Measurements from ENCODE around the gene G6PC1.
A peak's percentile ranks its signal among the peaks of the same experiment; 100 is the strongest.
"Not testable (repeated sequence)": the region's sequence is repeated elsewhere in the genome, so short reads cannot be mapped to it uniquely, and the experiment has no call there.

G6PC1 gene

DNA sequence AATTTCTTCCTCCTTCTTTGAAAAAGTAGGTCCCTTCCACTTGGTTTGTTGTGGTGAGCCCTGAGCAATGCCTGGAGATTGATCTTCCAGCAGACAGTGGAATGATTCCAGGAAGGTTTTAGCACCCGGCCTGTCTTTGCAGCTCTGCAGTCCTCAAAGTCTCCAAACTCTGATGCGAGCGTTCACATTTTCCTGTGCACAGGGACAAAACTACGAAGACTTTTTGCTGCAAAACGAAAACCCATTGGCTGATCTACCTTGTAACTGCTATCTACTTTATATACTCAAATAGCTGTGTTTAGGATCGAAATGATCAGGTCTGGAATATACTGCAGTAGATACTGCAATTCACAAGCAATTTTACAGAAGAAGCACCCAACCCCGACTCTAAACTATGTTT lies 21.7 kb downstream of the G6PC1 start:
- H3K27ac ChIP-seq (ENCODE audit: low read length), result no peak overlapping the region
- H3K36me3 ChIP-seq (ENCODE audit: control insufficient read depth in 1 of 2, insufficient read depth in 2 of 2, low read length in 2 of 2), result no peaks in the 10 kb centered on the region
- H3K4me1 ChIP-seq (ENCODE audit: control insufficient read depth in 1 of 2, insufficient read depth in 2 of 2, low read length in 2 of 2), result peaks cover 13 to 33% of the 10 kb centered on the region in 2 donors
- no peak overlapping the region for H3K4me3 ChIP-seq (ENCODE audit: low read depth in 1 of 2, low read length in 2 of 2)
- H3K27me3 ChIP-seq (ENCODE audit: low read depth, low read length), result no peaks in the 10 kb centered on the region
- no peaks in the 10 kb centered on the region for H3K9me3 ChIP-seq (ENCODE audit: control insufficient read depth in 1 of 2, low read length in 2 of 2)

DNA sequence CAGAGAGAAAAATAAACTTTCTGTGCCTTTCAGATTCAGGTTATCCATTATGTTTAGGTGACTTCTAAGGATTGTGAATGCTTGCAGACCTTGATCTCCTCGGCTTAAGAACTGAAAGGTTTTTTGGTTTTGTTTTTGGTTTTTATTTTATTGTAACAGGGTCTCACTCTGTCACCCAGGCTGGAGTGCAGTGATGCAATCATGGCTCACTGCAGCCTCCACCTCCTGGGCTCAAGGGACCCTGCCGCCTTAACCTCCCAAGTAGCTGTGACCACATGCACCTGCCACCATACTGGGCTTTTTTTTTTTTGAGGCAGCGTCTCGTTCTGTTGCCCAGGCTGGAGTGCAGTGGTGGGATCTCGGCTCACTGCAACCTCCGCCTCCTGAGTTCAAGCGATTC lies 22.9 kb downstream of the G6PC1 start:
- not testable (repeated sequence) for H3K27me3 ChIP-seq (ENCODE audit: low read depth, low read length); H3K4me3 ChIP-seq (ENCODE audit: low read depth in 1 of 2, low read length in 2 of 2); H3K36me3 ChIP-seq (ENCODE audit: control insufficient read depth in 1 of 2, insufficient read depth in 2 of 2, low read length in 2 of 2); H3K9me3 ChIP-seq (ENCODE audit: control insufficient read depth in 1 of 2, low read length in 2 of 2); H3K27ac ChIP-seq (ENCODE audit: low read length)
- H3K4me1 ChIP-seq (ENCODE audit: control insufficient read depth in 1 of 2, insufficient read depth in 2 of 2, low read length in 2 of 2), result peaks cover 13 to 32% of the 10 kb centered on the region in 2 donors

DNA sequence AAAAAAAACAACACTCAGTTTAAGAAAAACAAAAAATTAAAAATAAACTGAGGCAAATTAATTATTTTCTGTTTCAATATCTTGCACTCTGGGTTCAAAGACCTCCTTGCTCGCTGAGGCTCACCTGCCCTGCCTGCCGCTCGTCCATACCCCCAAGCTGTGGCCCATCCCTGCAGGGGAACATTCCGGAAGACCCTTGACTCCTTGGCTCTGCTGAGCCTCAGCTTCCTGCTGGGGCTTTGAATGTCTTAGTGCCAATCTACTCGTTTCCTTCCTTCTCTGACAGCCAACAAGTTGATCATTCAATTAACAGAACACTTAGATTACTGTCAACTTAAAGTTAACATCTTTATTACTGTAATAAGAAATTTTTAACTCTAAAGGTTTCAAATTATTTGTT lies 24.3 kb downstream of the G6PC1 start:
- Histone ChIP-seq H3K9me3 (ENCODE audit: control insufficient read depth in 1 of 2, low read length in 2 of 2) (no peaks in the 10 kb centered on the region), H3K27ac (ENCODE audit: low read length) (no peak overlapping the region), H3K36me3 (ENCODE audit: control insufficient read depth in 1 of 2, insufficient read depth in 2 of 2, low read length in 2 of 2) (no peaks in the 10 kb centered on the region), H3K4me1 (ENCODE audit: control insufficient read depth in 1 of 2, insufficient read depth in 2 of 2, low read length in 2 of 2) (peaks cover 18 to 42% of the 10 kb centered on the region in 2 donors), H3K4me3 (ENCODE audit: low read depth in 1 of 2, low read length in 2 of 2) (no peak overlapping the region), H3K27me3 (ENCODE audit: low read depth, low read length) (no peaks in the 10 kb centered on the region)

DNA sequence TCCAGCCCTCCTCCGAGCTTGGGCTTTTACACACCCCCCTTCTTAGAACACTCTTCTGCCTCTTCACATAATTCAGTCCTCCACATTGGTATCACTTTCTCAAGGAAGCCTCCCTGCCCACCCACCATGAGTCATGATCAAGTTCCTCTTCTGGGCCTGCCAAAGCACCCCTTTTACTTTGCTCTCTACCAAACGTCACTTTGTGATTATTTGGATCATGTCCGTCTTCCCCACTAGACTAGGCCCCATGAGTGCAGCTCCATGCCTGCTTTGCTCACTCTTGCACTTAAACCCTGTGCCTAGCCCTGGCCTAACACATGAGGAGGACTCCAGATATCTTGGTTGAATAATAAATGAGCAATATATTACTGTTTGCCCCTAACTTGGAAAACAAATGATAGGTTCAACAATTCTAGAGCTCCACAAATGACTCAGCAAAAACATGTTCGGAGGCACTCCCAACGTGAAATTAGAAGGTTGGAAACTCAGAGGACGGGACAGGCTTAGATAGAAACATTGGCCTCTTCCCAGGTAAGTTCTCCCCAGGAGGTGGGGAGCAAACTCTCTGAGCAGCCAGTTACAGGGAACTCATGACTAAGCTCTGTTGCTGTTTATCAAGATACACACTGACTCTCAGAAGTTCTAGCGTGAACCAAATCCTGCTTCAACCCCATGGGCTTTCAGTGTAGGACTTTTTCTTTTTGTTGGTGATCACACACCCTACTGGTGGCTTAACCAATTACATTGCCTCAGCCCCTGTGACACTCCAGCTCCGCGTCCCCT lies 28.3 kb downstream of the G6PC1 start:
- H3K4me3 ChIP-seq (ENCODE audit: low read depth in 1 of 2, low read length in 2 of 2), result peak overlapping the region in 1 of 2 donors; percentile 8
- no peaks in the 10 kb centered on the region for H3K9me3 ChIP-seq (ENCODE audit: control insufficient read depth in 1 of 2, low read length in 2 of 2)
- H3K4me1 ChIP-seq (ENCODE audit: control insufficient read depth in 1 of 2, insufficient read depth in 2 of 2, low read length in 2 of 2), result peaks cover 6 to 15% of the 10 kb centered on the region in 2 donors
- H3K36me3 ChIP-seq (ENCODE audit: control insufficient read depth in 1 of 2, insufficient read depth in 2 of 2, low read length in 2 of 2), result no peaks in the 10 kb centered on the region
- no peaks in the 10 kb centered on the region for H3K27me3 ChIP-seq (ENCODE audit: low read depth, low read length)
- peak overlapping the region; percentile 73 for H3K27ac ChIP-seq (ENCODE audit: low read length)

DNA sequence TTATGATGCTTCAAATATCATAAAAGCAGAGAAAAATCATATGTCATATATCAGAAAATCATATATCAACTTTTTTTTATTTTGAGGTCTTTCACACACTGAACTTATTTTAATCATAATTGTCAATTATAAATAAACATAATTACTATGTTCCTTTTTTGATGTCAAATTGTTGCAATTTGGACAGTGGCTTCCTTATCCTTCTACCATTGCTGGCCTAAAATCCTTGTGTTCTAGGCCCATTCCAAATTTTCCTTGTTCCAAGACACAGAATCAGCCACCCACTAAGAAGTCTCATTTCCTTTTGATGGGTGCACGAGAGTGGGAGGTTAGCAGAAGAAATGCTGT lies 28.9 kb downstream of the G6PC1 start:
- peak overlapping the region; percentile 73 for H3K27ac ChIP-seq (ENCODE audit: low read length)
- H3K4me3 ChIP-seq (ENCODE audit: low read depth in 1 of 2, low read length in 2 of 2), result no peak overlapping the region
- no peaks in the 10 kb centered on the region for H3K27me3 ChIP-seq (ENCODE audit: low read depth, low read length)
- no peaks in the 10 kb centered on the region for H3K36me3 ChIP-seq (ENCODE audit: control insufficient read depth in 1 of 2, insufficient read depth in 2 of 2, low read length in 2 of 2)
- no peaks in the 10 kb centered on the region for H3K9me3 ChIP-seq (ENCODE audit: control insufficient read depth in 1 of 2, low read length in 2 of 2)
- peaks cover 6 to 15% of the 10 kb centered on the region in 2 donors for H3K4me1 ChIP-seq (ENCODE audit: control insufficient read depth in 1 of 2, insufficient read depth in 2 of 2, low read length in 2 of 2)

DNA sequence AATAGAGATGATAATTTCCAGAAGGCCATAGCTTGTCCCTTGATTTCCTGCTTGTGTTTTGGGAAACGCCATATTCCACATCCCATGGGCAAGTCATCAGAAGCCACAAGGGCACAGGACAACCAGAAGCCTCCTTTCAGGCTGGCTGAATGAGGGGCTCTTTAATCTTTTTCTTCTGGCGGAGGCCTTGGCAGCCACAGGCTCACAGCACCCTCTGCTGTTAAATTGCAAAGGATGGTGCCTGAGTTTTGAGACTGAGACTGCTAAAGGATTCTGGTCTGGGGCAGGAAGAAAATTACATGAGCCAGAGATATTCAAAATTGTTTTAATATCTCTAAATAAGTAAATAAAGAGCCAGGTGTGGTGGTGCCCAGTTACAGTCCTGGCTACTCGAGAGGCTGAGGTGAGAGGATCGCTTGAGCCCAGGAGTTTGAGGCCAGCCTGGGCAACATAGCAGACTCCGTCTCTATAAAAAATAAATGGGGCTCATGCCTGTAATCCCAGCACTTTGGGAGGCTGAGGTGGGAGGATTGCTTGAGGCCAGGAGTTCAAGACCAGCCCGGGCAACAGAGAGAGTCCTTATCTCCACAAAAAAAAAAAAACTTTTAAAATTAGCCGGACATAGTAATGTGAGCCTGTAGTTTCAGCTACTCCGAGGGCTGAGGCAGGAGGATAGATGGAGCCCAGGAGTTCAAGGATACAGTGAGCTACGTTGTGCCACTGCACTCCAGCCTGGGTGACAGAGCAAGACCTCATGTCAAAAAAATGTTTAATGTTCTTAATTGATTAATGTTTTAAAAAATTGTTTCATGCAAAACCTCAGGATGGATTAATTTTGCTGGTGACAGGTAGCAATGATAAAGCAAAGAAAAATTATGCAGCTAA lies 37.4 kb downstream of the G6PC1 start:
- no peak overlapping the region for H3K27ac ChIP-seq (ENCODE audit: low read length)
- H3K27me3 ChIP-seq (ENCODE audit: low read depth, low read length), result no peaks in the 10 kb centered on the region
- no peaks in the 10 kb centered on the region for H3K4me1 ChIP-seq (ENCODE audit: control insufficient read depth in 1 of 2, insufficient read depth in 2 of 2, low read length in 2 of 2)
- H3K9me3 ChIP-seq (ENCODE audit: control insufficient read depth in 1 of 2, low read length in 2 of 2), result no peaks in the 10 kb centered on the region
- no peaks in the 10 kb centered on the region for H3K36me3 ChIP-seq (ENCODE audit: control insufficient read depth in 1 of 2, insufficient read depth in 2 of 2, low read length in 2 of 2)
- H3K4me3 ChIP-seq (ENCODE audit: low read depth in 1 of 2, low read length in 2 of 2), result no peak overlapping the region

DNA sequence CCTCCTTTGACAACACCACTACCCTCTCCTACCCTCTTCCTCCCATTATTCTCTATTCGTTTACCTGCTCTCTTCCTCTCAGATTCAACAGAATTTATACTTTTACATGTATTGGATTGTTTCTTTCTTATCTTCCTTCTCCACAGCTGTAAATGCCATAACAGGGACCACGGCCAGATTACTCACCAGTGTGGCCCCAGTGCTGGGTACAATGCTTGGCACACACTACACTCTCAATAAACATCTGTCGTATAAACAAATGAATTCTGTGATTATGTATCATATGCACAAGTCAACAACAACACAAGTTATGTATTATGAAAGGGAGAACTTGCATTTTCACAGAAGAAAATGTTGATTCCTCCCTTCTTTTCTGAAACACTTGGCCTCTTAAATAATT lies 43.6 kb downstream of the G6PC1 start:
- Histone ChIP-seq H3K9me3 (ENCODE audit: control insufficient read depth in 1 of 2, low read length in 2 of 2) (no peaks in the 10 kb centered on the region), H3K4me3 (ENCODE audit: low read depth in 1 of 2, low read length in 2 of 2) (no peak overlapping the region), H3K27ac (ENCODE audit: low read length) (no peak overlapping the region), H3K27me3 (ENCODE audit: low read depth, low read length) (no peaks in the 10 kb centered on the region), H3K36me3 (ENCODE audit: control insufficient read depth in 1 of 2, insufficient read depth in 2 of 2, low read length in 2 of 2) (peaks cover 0 to 5% of the 10 kb centered on the region in 2 donors), H3K4me1 (ENCODE audit: control insufficient read depth in 1 of 2, insufficient read depth in 2 of 2, low read length in 2 of 2) (peaks cover 0 to 6% of the 10 kb centered on the region in 2 donors)

DNA sequence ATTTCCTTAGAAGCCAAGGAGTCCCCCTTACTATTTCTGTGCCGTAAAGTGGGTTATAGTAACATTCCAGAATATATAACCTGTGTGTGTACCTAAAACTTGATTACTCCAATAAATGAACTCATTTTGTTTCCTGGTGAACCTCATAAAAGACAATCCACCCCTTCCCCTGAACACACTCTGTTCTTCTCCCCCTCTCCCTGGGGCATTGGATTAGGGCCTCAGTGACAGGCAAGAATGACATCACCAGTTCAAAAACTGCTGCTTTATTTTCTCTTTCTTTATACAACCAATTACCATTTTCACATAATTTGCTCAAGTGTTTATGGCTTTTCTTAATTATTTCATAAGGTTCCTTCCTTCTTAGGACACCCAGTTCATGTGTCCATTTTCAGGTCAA lies 46.2 kb downstream of the G6PC1 start:
- H3K4me1 ChIP-seq (ENCODE audit: control insufficient read depth in 1 of 2, insufficient read depth in 2 of 2, low read length in 2 of 2), result peaks cover 0 to 6% of the 10 kb centered on the region in 2 donors
- no peak overlapping the region for H3K27ac ChIP-seq (ENCODE audit: low read length)
- peaks cover 14 to 29% of the 10 kb centered on the region in 2 donors for H3K36me3 ChIP-seq (ENCODE audit: control insufficient read depth in 1 of 2, insufficient read depth in 2 of 2, low read length in 2 of 2)
- H3K9me3 ChIP-seq (ENCODE audit: control insufficient read depth in 1 of 2, low read length in 2 of 2), result no peaks in the 10 kb centered on the region
- no peak overlapping the region for H3K4me3 ChIP-seq (ENCODE audit: low read depth in 1 of 2, low read length in 2 of 2)
- no peaks in the 10 kb centered on the region for H3K27me3 ChIP-seq (ENCODE audit: low read depth, low read length)

DNA sequence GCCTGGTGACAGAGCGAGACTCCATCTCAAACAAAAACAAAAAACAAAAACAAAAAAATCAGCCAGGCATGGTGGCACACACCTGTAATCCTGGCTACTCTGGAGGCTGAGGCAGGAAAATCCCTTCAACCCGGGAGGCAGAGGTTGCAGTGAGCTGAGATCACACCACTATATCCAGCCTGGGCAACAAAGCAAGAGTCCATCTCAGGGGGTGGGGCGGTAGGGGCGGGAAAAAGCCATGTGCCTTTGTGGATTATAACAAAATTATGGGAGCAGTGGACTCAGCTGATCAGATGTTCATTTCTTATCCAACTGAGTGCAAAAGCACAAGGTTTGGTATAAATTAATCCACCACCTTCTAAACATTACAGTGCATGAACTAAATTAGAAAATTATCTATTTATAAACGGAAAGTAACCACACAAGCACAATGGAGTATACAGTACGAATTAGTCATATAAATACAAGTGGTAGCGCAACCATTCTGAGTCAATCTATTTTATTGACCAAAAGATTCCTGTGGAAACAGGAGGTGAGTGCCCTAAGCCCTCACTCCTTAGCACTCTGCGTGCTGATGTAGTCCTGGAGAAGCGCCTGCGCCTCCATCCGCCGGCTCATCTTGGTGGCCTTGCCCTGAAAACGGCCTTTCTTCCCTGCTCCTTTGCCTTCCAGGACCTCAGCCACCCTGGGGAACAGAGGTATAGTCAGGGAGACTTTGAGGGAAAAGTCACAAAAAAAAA lies 49.6 kb downstream of the G6PC1 start:
- H3K9me3 ChIP-seq (ENCODE audit: control insufficient read depth in 1 of 2, low read length in 2 of 2), result no peaks in the 10 kb centered on the region
- H3K36me3 ChIP-seq (ENCODE audit: control insufficient read depth in 1 of 2, insufficient read depth in 2 of 2, low read length in 2 of 2), result peaks cover 34 to 57% of the 10 kb centered on the region in 2 donors

More for the DNA sequence above, 49.6 kb downstream of the G6PC1 start:
- Histone ChIP-seq H3K4me1 (ENCODE audit: control insufficient read depth in 1 of 2, insufficient read depth in 2 of 2, low read length in 2 of 2) (peaks cover 0 to 11% of the 10 kb centered on the region in 2 donors), H3K27me3 (ENCODE audit: low read depth, low read length) (no peaks in the 10 kb centered on the region), H3K27ac (ENCODE audit: low read length) (no peak overlapping the region), H3K4me3 (ENCODE audit: low read depth in 1 of 2, low read length in 2 of 2) (no peak overlapping the region)

Data from muscle layer of duodenum (tissue), 2 donors.